Body of pancreas (tissue), 4 donors: ENCODE results near the gene INVS. TPM values are rescaled to one million over a fixed set of nuclear protein-coding genes. Genes with fewer than 3 reads are reported as not detected.

Source experiments
- ATAC-seq: fragments of 150-250 bp; one replicate; pipeline ENCODE4 v1.9.1; 2016
- DNase-seq, 4 donors: peaks; one replicate each; pipeline ENCODE4 v3.0.0-alpha.2; 2019
- H3K27ac ChIP-seq, 4 donors: fragments of 200-600 bp; sonication (generic); 1 replicate in 3 of 4; 2 replicates in 1 of 4; pipeline versions ENCODE4 v1.5.1 to v1.6.1; 2016 to 2019; ENCODE audit warnings: mild to moderate bottlenecking in 1 of 4, mixed read lengths in 1 of 4, moderate library complexity in 1 of 4
- H3K27me3 ChIP-seq, 2 donors: fragments of 200-600 bp; sonication (generic); one replicate each; pipeline ENCODE4 v1.6.0; 2016; ENCODE audit warnings: mild to moderate bottlenecking in 1 of 2
- H3K36me3 ChIP-seq, 2 donors: fragments of 200-600 bp; sonication (generic); replicated peaks in 1 of 2; 2 replicates each; pipeline ENCODE4 v1.5.1; 2016; ENCODE audit warnings: low read depth in 2 of 2; ENCODE audit not compliant: insufficient read depth in 1 of 2
- H3K4me1 ChIP-seq: fragments of 200-600 bp; sonication (generic); one replicate; pipeline ENCODE4 v1.6.0; 2016
- H3K4me3 ChIP-seq, 2 donors: fragments of 200-600 bp; sonication (generic); 1 replicate in 1 of 2; 2 replicates in 1 of 2; pipeline ENCODE4 v1.5.1; 2016 to 2019
- H3K9me3 ChIP-seq, 3 donors: fragments of 200-600 bp; sonication (generic); 1 replicate in 2 of 3; 2 replicates in 1 of 3; pipeline ENCODE4 v1.5.1; 2016
- CTCF ChIP-seq, 7 experiments: fragments of 450-650 bp in 4 of 7; fragments of 200-600 bp in 3 of 7; sonication (generic) in 3 of 7; IDR thresholded peaks; one replicate each; pipeline ENCODE4 v1.5.1; 2016 to 2019; ENCODE audit warnings: antibody characterized with exemption in 7 of 7
- POLR2A ChIP-seq, 3 donors: fragments of 450-650 bp; IDR thresholded peaks; one replicate each; pipeline ENCODE4 v1.6.1; 2016; ENCODE audit warnings: antibody characterized with exemption in 3 of 3, mild to moderate bottlenecking in 2 of 3
- WGBS, 2 donors: methylation state at CpG; one replicate each; pipeline ENCODE4 v1.1.5; 2017; 5-methylcytosine and 5-hydroxymethylcytosine counted together
- intact Hi-C: fragments of 100-400 bp; cut with DNase I; formaldehyde crosslinking; loops from one replicate; pipeline ENCODE4 v1.15.1; 2023
- total RNA-seq, 2 donors: library from RNA; depleted of rRNA; stranded (reverse); fragments of >200 nt; gene quantifications; one replicate each; pipeline ENCODE4 v1.1.0, GENCODE V29; 2016

INVS gene
- total RNA-seq, 2 donors from 2014 or later: 28.3 to 29.8 TPM

GRCh38 chr9:100096378-100096916 is 2.6 kb upstream of the INVS start:
- no peaks in the 10 kb centered on the region for H3K9me3 ChIP-seq
- H3K27me3 ChIP-seq: no peaks in the 10 kb centered on the region
- intact Hi-C loops: no loop called here
- H3K27ac ChIP-seq: no peak overlapping the region
- ATAC-seq (no peak), DNase-seq (no peak)
- no peak overlapping the region for H3K4me3 ChIP-seq
- H3K4me1 ChIP-seq: peaks cover 64% of the 10 kb centered on the region
- TF ChIP-seq CTCF (IDR thresholded peaks at IDR 0.05) (no peak), POLR2A (IDR thresholded peaks at IDR 0.05) (no peak)
- WGBS, 2 donors: 35 to 53% methylated on average over 3 of the region's 3 CpGs
- no peaks in the 10 kb centered on the region for H3K36me3 ChIP-seq

GRCh38 chr9:100098046-100098886 is 777 bp upstream of the INVS start:
- TF ChIP-seq POLR2A (IDR thresholded peaks at IDR 0.05): peak in 1 of 3 donors; percentile 48
- no peak for TF ChIP-seq CTCF (IDR thresholded peaks at IDR 0.05)
- Histone ChIP-seq H3K4me3 (peak overlapping the region; percentile 69 to 96), H3K9me3 (no peaks in the 10 kb centered on the region), H3K36me3 (no peaks in the 10 kb centered on the region), H3K4me1 (peaks cover 50% of the 10 kb centered on the region), H3K27ac (peak overlapping the region; percentile 68 to 96 (median 87)), H3K27me3 (no peaks in the 10 kb centered on the region)
- DNase-seq (peak; percentile 71 to 86 (median 79)), ATAC-seq (peak; percentile 58)
- 0 to 1% methylated on average over 33 to 37 of the region's 37 CpGs for WGBS, 2 donors
- intact Hi-C loops: no loop called here

GRCh38 chr9:100099722-100100042 is 639 bp downstream of the INVS start:
- Histone ChIP-seq H3K36me3 (no peaks in the 10 kb centered on the region), H3K4me1 (peaks cover 36% of the 10 kb centered on the region), H3K27ac (peak overlapping the region; percentile 68 to 96 (median 84)), H3K27me3 (no peaks in the 10 kb centered on the region), H3K9me3 (no peaks in the 10 kb centered on the region), H3K4me3 (peak overlapping the region; percentile 69 to 96)
- ATAC-seq (no peak), DNase-seq (peak in 2 of 4 donors; percentile 24 to 26)
- TF ChIP-seq CTCF (IDR thresholded peaks at IDR 0.05): no peak
- TF ChIP-seq POLR2A (IDR thresholded peaks at IDR 0.05): no peak
- intact Hi-C loops: no loop called here
- 1 to 3% methylated on average over 5 to 10 of the region's 10 CpGs for WGBS, 2 donors

- Histone ChIP-seq H3K9me3 (no peaks in the 10 kb centered on the region), H3K27ac (peak overlapping the region in 3 of 4 donors; percentile 68 to 96 (median 91)), H3K4me3 (no peak overlapping the region), H3K36me3 (no peaks in the 10 kb centered on the region), H3K27me3 (no peaks in the 10 kb centered on the region), H3K4me1 (peaks cover 34% of the 10 kb centered on the region)
- no peak for DNase-seq
- no peak for ATAC-seq
- WGBS, 2 donors: 52 to 56% methylated on average over 2 of the region's 2 CpGs
- TF ChIP-seq POLR2A (IDR thresholded peaks at IDR 0.05) (no peak), CTCF (IDR thresholded peaks at IDR 0.05) (no peak)
- intact Hi-C loops: no loop called here
Observed at GRCh38 chr9:100100146-100100667, 1.2 kb downstream of the INVS start.
